Measurements from ENCODE around the gene GFY.
A peak's percentile ranks its signal among the peaks of the same experiment; 100 is the strongest.

The GFY gene

GRCh38 chr19:49419173-49419572 lies 6.0 kb upstream of the GFY start:
- Histone ChIP-seq H3K9me3 (ENCODE audit: control insufficient read depth in 1 of 2, low read length in 2 of 2) (no peaks in the 10 kb centered on the region), H3K9ac (ENCODE audit: low read depth in 1 of 2, low read length in 2 of 2) (no peak overlapping the region), H3K27me3 (ENCODE audit: control insufficient read depth in 1 of 2, insufficient read depth in 2 of 2, low read length in 2 of 2) (peaks cover 56 to 58% of the 10 kb centered on the region in 2 donors), H3K36me3 (ENCODE audit: control insufficient read depth in 1 of 2, insufficient read depth in 2 of 2, low read length in 2 of 2) (no peaks in the 10 kb centered on the region), H3K27ac (ENCODE audit: low read depth, low read length) (no peak overlapping the region), H3K4me1 (ENCODE audit: control insufficient read depth in 1 of 2, insufficient read depth in 2 of 2, low read length in 2 of 2) (peaks cover 0 to 7% of the 10 kb centered on the region in 2 donors), H3K4me3 (ENCODE audit: low read depth in 1 of 2, low read length in 2 of 2) (no peak overlapping the region)

GRCh38 chr19:49420227-49420626 lies 5.0 kb upstream of the GFY start:
- H3K4me1 ChIP-seq (ENCODE audit: control insufficient read depth in 1 of 2, insufficient read depth in 2 of 2, low read length in 2 of 2): peaks cover 0 to 7% of the 10 kb centered on the region in 2 donors
- H3K4me3 ChIP-seq (ENCODE audit: low read depth in 1 of 2, low read length in 2 of 2): no peak overlapping the region
- H3K27ac ChIP-seq (ENCODE audit: low read depth, low read length): no peak overlapping the region
- no peaks in the 10 kb centered on the region for H3K36me3 ChIP-seq (ENCODE audit: control insufficient read depth in 1 of 2, insufficient read depth in 2 of 2, low read length in 2 of 2)
- no peaks in the 10 kb centered on the region for H3K9me3 ChIP-seq (ENCODE audit: control insufficient read depth in 1 of 2, low read length in 2 of 2)
- peaks cover 64% of the 10 kb centered on the region in 2 donors for H3K27me3 ChIP-seq (ENCODE audit: control insufficient read depth in 1 of 2, insufficient read depth in 2 of 2, low read length in 2 of 2)
- no peak overlapping the region for H3K9ac ChIP-seq (ENCODE audit: low read depth in 1 of 2, low read length in 2 of 2)

- no peaks in the 10 kb centered on the region for H3K36me3 ChIP-seq (ENCODE audit: control insufficient read depth in 1 of 2, insufficient read depth in 2 of 2, low read length in 2 of 2)
- no peak overlapping the region for H3K27ac ChIP-seq (ENCODE audit: low read depth, low read length)
- H3K4me3 ChIP-seq (ENCODE audit: low read depth in 1 of 2, low read length in 2 of 2): peak overlapping the region in 1 of 2 donors; percentile 29
- H3K27me3 ChIP-seq (ENCODE audit: control insufficient read depth in 1 of 2, insufficient read depth in 2 of 2, low read length in 2 of 2): peaks cover 74% of the 10 kb centered on the region in 2 donors
- H3K4me1 ChIP-seq (ENCODE audit: control insufficient read depth in 1 of 2, insufficient read depth in 2 of 2, low read length in 2 of 2): peaks cover 0 to 7% of the 10 kb centered on the region in 2 donors
- no peaks in the 10 kb centered on the region for H3K9me3 ChIP-seq (ENCODE audit: control insufficient read depth in 1 of 2, low read length in 2 of 2)
- no peak overlapping the region for H3K9ac ChIP-seq (ENCODE audit: low read depth in 1 of 2, low read length in 2 of 2)
Observed at GRCh38 chr19:49421039-49421877, 3.9 kb upstream of the GFY start.

GRCh38 chr19:49421878-49422202 lies 3.3 kb upstream of the GFY start:
- H3K4me3 ChIP-seq (ENCODE audit: low read depth in 1 of 2, low read length in 2 of 2): no peak overlapping the region
- no peaks in the 10 kb centered on the region for H3K9me3 ChIP-seq (ENCODE audit: control insufficient read depth in 1 of 2, low read length in 2 of 2)
- H3K27me3 ChIP-seq (ENCODE audit: control insufficient read depth in 1 of 2, insufficient read depth in 2 of 2, low read length in 2 of 2): peaks cover 80% of the 10 kb centered on the region in 2 donors
- H3K4me1 ChIP-seq (ENCODE audit: control insufficient read depth in 1 of 2, insufficient read depth in 2 of 2, low read length in 2 of 2): peaks cover 0 to 7% of the 10 kb centered on the region in 2 donors
- H3K27ac ChIP-seq (ENCODE audit: low read depth, low read length): no peak overlapping the region
- no peaks in the 10 kb centered on the region for H3K36me3 ChIP-seq (ENCODE audit: control insufficient read depth in 1 of 2, insufficient read depth in 2 of 2, low read length in 2 of 2)
- H3K9ac ChIP-seq (ENCODE audit: low read depth in 1 of 2, low read length in 2 of 2): no peak overlapping the region

- H3K27me3 ChIP-seq (ENCODE audit: control insufficient read depth in 1 of 2, insufficient read depth in 2 of 2, low read length in 2 of 2): peaks cover 84 to 85% of the 10 kb centered on the region in 2 donors
- H3K4me1 ChIP-seq (ENCODE audit: control insufficient read depth in 1 of 2, insufficient read depth in 2 of 2, low read length in 2 of 2): peaks cover 0 to 7% of the 10 kb centered on the region in 2 donors
- no peak overlapping the region for H3K9ac ChIP-seq (ENCODE audit: low read depth in 1 of 2, low read length in 2 of 2)
- H3K4me3 ChIP-seq (ENCODE audit: low read depth in 1 of 2, low read length in 2 of 2): peak overlapping the region; percentile 6 to 36
- H3K9me3 ChIP-seq (ENCODE audit: control insufficient read depth in 1 of 2, low read length in 2 of 2): no peaks in the 10 kb centered on the region
- no peak overlapping the region for H3K27ac ChIP-seq (ENCODE audit: low read depth, low read length)
- H3K36me3 ChIP-seq (ENCODE audit: control insufficient read depth in 1 of 2, insufficient read depth in 2 of 2, low read length in 2 of 2): no peaks in the 10 kb centered on the region
Observed at GRCh38 chr19:49422407-49423070, 2.6 kb upstream of the GFY start.

GRCh38 chr19:49423071-49423984 lies 1.9 kb upstream of the GFY start, which contains the start of gene PTH2:
Gene PTH2 (minus strand): TSS chr19:49423441. CDS start chr19:49423339, 102 bp downstream.
- peak within 1 kb of the TSS; percentile 6 to 36 for H3K4me3 ChIP-seq (ENCODE audit: low read depth in 1 of 2, low read length in 2 of 2)
- H3K9ac ChIP-seq (ENCODE audit: low read depth in 1 of 2, low read length in 2 of 2): no peak within 1 kb of the TSS
- no peaks in the 10 kb centered on the region for H3K9me3 ChIP-seq (ENCODE audit: control insufficient read depth in 1 of 2, low read length in 2 of 2)
- H3K27ac ChIP-seq (ENCODE audit: low read depth, low read length): no peak within 1 kb of the TSS
- H3K27me3 ChIP-seq (ENCODE audit: control insufficient read depth in 1 of 2, insufficient read depth in 2 of 2, low read length in 2 of 2): peaks cover 89 to 91% of the 10 kb centered on the region in 2 donors
- H3K36me3 ChIP-seq (ENCODE audit: control insufficient read depth in 1 of 2, insufficient read depth in 2 of 2, low read length in 2 of 2): no peaks in the 10 kb centered on the region
- H3K4me1 ChIP-seq (ENCODE audit: control insufficient read depth in 1 of 2, insufficient read depth in 2 of 2, low read length in 2 of 2): peaks cover 0 to 11% of the 10 kb centered on the region in 2 donors

DNA sequence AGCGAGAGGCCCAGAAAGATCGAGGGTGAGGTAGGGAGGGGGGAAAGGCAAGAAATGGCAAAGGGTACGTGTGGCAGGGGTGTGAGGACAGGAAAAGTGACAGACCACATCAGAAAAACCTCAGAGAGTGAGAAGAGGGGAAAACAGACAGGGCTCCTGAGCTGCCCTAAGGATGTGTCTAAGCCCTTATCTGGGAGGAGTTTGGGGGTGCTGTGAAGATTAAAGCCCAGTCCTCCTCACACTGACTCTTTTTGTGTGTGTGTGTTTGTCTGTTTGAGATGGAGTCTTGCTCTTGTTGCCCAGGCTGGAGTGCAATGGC lies 1.2 kb upstream of the GFY start:
- H3K4me3 ChIP-seq (ENCODE audit: low read depth in 1 of 2, low read length in 2 of 2): no peak overlapping the region
- no peaks in the 10 kb centered on the region for H3K9me3 ChIP-seq (ENCODE audit: control insufficient read depth in 1 of 2, low read length in 2 of 2)
- H3K9ac ChIP-seq (ENCODE audit: low read depth in 1 of 2, low read length in 2 of 2): no peak overlapping the region
- H3K27ac ChIP-seq (ENCODE audit: low read depth, low read length): no peak overlapping the region
- peaks cover 90 to 95% of the 10 kb centered on the region in 2 donors for H3K27me3 ChIP-seq (ENCODE audit: control insufficient read depth in 1 of 2, insufficient read depth in 2 of 2, low read length in 2 of 2)
- H3K4me1 ChIP-seq (ENCODE audit: control insufficient read depth in 1 of 2, insufficient read depth in 2 of 2, low read length in 2 of 2): peaks cover 0 to 11% of the 10 kb centered on the region in 2 donors
- no peaks in the 10 kb centered on the region for H3K36me3 ChIP-seq (ENCODE audit: control insufficient read depth in 1 of 2, insufficient read depth in 2 of 2, low read length in 2 of 2)

DNA sequence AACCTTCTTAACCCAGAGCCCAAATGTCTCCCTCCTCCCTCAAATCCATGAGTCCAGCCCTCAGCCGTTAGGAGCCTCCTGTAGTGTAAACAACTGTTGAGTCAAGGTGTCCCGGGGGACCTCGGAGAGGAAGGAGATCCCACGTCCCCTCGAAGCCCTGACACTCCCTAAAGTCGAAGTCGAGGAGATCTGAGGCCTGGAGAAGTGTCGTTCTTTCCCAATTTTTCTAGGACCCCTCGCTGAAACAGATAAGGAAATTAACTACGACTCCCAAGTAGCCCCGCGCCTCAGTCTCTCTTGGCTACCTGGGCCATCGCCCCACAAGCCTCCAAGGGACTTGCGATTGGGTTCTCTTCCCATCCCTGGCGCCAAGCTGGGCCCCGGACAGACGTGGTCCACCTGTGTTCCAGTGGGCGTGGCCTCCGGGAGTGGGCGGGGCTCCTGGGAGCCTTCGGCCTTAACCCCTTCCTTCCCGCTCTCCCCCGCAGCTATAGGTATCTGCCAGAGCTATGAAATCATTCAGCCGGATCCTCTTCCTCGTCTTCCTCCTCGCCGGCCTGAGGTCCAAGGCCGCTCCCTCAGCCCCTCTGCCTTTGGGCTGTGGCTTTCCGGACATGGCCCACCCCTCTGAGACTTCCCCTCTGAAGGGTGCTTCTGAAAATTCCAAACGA lies 869 bp downstream of the GFY start:
- Histone ChIP-seq H3K4me3 (ENCODE audit: low read depth in 1 of 2, low read length in 2 of 2) (no peak overlapping the region), H3K9ac (ENCODE audit: low read depth in 1 of 2, low read length in 2 of 2) (no peak overlapping the region), H3K36me3 (ENCODE audit: control insufficient read depth in 1 of 2, insufficient read depth in 2 of 2, low read length in 2 of 2) (no peaks in the 10 kb centered on the region), H3K4me1 (ENCODE audit: control insufficient read depth in 1 of 2, insufficient read depth in 2 of 2, low read length in 2 of 2) (peaks cover 0 to 10% of the 10 kb centered on the region in 2 donors), H3K27ac (ENCODE audit: low read depth, low read length) (no peak overlapping the region), H3K27me3 (ENCODE audit: control insufficient read depth in 1 of 2, insufficient read depth in 2 of 2, low read length in 2 of 2) (peaks cover 87 to 96% of the 10 kb centered on the region in 2 donors), H3K9me3 (ENCODE audit: control insufficient read depth in 1 of 2, low read length in 2 of 2) (no peaks in the 10 kb centered on the region)

DNA sequence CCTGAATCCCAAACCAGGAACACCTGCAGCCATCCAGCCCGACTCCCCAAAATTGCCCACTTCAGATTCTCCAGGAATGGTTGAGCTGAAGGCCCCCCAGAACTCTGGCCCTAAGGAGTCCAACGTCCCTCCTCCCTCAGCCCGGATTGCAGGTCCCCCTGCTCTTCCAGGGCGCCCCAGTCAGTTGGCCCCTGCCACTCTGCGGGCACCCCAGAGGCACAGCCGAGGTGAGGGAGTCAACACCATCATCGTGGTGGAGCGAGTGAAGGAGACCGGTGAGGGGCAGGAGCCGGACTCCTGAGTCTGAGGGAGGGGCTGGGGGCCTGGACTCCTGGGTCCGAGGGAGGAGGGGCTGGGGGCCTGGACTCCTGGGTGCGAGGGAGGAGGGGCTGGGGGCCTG lies 2.2 kb downstream of the GFY start:
- H3K4me3 ChIP-seq (ENCODE audit: low read depth in 1 of 2, low read length in 2 of 2): no peak overlapping the region
- H3K9ac ChIP-seq (ENCODE audit: low read depth in 1 of 2, low read length in 2 of 2): no peak overlapping the region
- peaks cover 0 to 4% of the 10 kb centered on the region in 2 donors for H3K4me1 ChIP-seq (ENCODE audit: control insufficient read depth in 1 of 2, insufficient read depth in 2 of 2, low read length in 2 of 2)
- H3K27me3 ChIP-seq (ENCODE audit: control insufficient read depth in 1 of 2, insufficient read depth in 2 of 2, low read length in 2 of 2): peaks cover 87 to 95% of the 10 kb centered on the region in 2 donors
- H3K9me3 ChIP-seq (ENCODE audit: control insufficient read depth in 1 of 2, low read length in 2 of 2): no peaks in the 10 kb centered on the region
- H3K27ac ChIP-seq (ENCODE audit: low read depth, low read length): no peak overlapping the region
- H3K36me3 ChIP-seq (ENCODE audit: control insufficient read depth in 1 of 2, insufficient read depth in 2 of 2, low read length in 2 of 2): no peaks in the 10 kb centered on the region

Measured in duodenal mucosa (tissue), 2 donors.